ENCODE measurements around the gene CASS4. TPM values are rescaled to one million over a fixed set of nuclear protein-coding genes. Genes with fewer than 3 reads are reported as not detected.

Gene CASS4
- total RNA-seq, 1 donor from 2014 or later: 2.3 TPM

DNA sequence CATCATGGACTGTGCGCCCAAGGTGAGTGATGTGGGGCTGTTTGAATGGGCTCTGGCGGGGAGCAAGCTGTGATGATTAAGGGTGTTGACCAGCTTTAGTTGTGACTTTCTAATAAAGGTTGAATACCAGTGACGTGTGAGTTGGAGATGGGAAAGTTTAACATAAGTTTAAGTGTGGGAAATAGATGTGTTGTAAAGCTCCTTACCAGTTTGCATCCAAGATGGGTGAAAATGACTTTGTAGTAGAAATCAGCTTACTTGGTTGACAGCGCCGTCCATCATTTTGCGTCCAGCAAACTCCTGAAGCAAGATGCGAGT lies 372 bp downstream of the CASS4 start:
- Histone ChIP-seq H2AFZ (ENCODE audit: low read depth, low read length) (peak overlapping the region; percentile 6), H3K9ac (ENCODE audit: low read length) (peak overlapping the region; percentile 76), H4K20me1 (ENCODE audit: insufficient read depth, low read length) (no peaks in the 10 kb centered on the region), H3K9me3 (ENCODE audit: insufficient read depth, low read depth, low read length) (no peaks in the 10 kb centered on the region), H3K4me2 (ENCODE audit: low read length) (peak overlapping the region; percentile 79), H3K36me3 (ENCODE audit: insufficient read depth, low read length) (peaks cover 4% of the 10 kb centered on the region), H3K4me3 (ENCODE audit: insufficient read depth, low read depth, low read length) (peak overlapping the region; percentile 48), H3K4me1 (ENCODE audit: insufficient read depth, low read length) (peaks cover 19% of the 10 kb centered on the region), H3K27ac (ENCODE audit: low read depth, low read length) (peak overlapping the region; percentile 81), H3K27me3 (ENCODE audit: insufficient read depth, low read length) (no peaks in the 10 kb centered on the region), H3K79me2 (ENCODE audit: insufficient read depth, low read length) (peaks cover 19% of the 10 kb centered on the region)
- H3K27ac Mint-ChIP-seq (ENCODE audit: unreplicated experiment): peak overlapping the region; percentile 63
- no peak overlapping the region for H3K4me3 Mint-ChIP-seq (ENCODE audit: unreplicated experiment)
- FAIRE-seq: no peak
- TF ChIP-seq EZH2 (IDR thresholded peaks at IDR 0.05; ENCODE audit: insufficient read depth, low read length) (no peak), CTCF (IDR thresholded peaks at IDR 0.05; ENCODE audit: insufficient read depth, low read depth, low read length) (no peak)
- DNase-seq (ENCODE audit: low read depth): no peak
- H3K27me3 Mint-ChIP-seq (ENCODE audit: low read depth, unreplicated experiment): no peaks in the 10 kb centered on the region
- peaks cover 5% of the 10 kb centered on the region for H3K36me3 Mint-ChIP-seq (ENCODE audit: low read depth, unreplicated experiment)
- peaks cover 21% of the 10 kb centered on the region for H3K4me1 Mint-ChIP-seq (ENCODE audit: low read depth, unreplicated experiment)
- H3K9me3 Mint-ChIP-seq (ENCODE audit: unreplicated experiment): no peaks in the 10 kb centered on the region

DNA sequence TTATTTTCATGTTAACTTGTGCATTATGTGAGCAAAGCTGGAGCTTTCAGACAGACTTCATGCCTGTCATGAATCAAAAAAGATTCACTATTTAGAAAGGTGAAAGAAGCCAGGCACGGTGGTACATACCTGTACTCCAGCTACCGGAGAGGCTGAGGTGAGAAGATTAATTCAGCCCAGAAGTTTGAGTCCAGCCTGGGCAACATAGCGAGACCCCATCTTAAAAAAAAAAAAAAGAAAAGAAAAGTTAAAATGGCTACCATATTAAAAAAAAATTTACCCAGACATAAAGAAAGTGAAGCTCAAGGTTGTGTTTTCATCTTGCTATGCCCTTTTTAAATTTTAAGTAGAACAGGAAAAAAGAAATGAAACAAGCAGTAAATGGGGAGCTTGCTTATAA lies 889 bp downstream of the CASS4 start:
- no peaks in the 10 kb centered on the region for H3K36me3 ChIP-seq (ENCODE audit: insufficient read depth, low read length)
- no peak for TF ChIP-seq CTCF (IDR thresholded peaks at IDR 0.05; ENCODE audit: insufficient read depth, low read depth, low read length)
- no peak for TF ChIP-seq EZH2 (IDR thresholded peaks at IDR 0.05; ENCODE audit: insufficient read depth, low read length)
- peak overlapping the region; percentile 81 for H3K27ac ChIP-seq (ENCODE audit: low read depth, low read length)
- H3K4me2 ChIP-seq (ENCODE audit: low read length): peak overlapping the region; percentile 79
- H3K4me1 ChIP-seq (ENCODE audit: insufficient read depth, low read length): peaks cover 24% of the 10 kb centered on the region
- H3K9me3 ChIP-seq (ENCODE audit: insufficient read depth, low read depth, low read length): no peaks in the 10 kb centered on the region
- H3K4me3 ChIP-seq (ENCODE audit: insufficient read depth, low read depth, low read length): peak overlapping the region; percentile 48
- Mint-ChIP-seq H3K27me3 (ENCODE audit: low read depth, unreplicated experiment) (no peaks in the 10 kb centered on the region), H3K36me3 (ENCODE audit: low read depth, unreplicated experiment) (peaks cover 2% of the 10 kb centered on the region), H3K4me1 (ENCODE audit: low read depth, unreplicated experiment) (peaks cover 26% of the 10 kb centered on the region), H3K9me3 (ENCODE audit: unreplicated experiment) (no peaks in the 10 kb centered on the region), H3K27ac (ENCODE audit: unreplicated experiment) (no peak overlapping the region), H3K4me3 (ENCODE audit: unreplicated experiment) (no peak overlapping the region)
- H3K79me2 ChIP-seq (ENCODE audit: insufficient read depth, low read length): peaks cover 19% of the 10 kb centered on the region
- FAIRE-seq (no peak), DNase-seq (ENCODE audit: low read depth) (no peak)
- no peaks in the 10 kb centered on the region for H3K27me3 ChIP-seq (ENCODE audit: insufficient read depth, low read length)
- H4K20me1 ChIP-seq (ENCODE audit: insufficient read depth, low read length): no peaks in the 10 kb centered on the region
- peak overlapping the region; percentile 76 for H3K9ac ChIP-seq (ENCODE audit: low read length)
- no peak overlapping the region for H2AFZ ChIP-seq (ENCODE audit: low read depth, low read length)

- TF ChIP-seq CTCF (IDR thresholded peaks at IDR 0.05; ENCODE audit: insufficient read depth, low read depth, low read length) (no peak), EZH2 (IDR thresholded peaks at IDR 0.05; ENCODE audit: insufficient read depth, low read length) (no peak)
- Mint-ChIP-seq H3K4me1 (ENCODE audit: low read depth, unreplicated experiment) (peaks cover 38% of the 10 kb centered on the region), H3K4me3 (ENCODE audit: unreplicated experiment) (no peak overlapping the region), H3K9me3 (ENCODE audit: unreplicated experiment) (no peaks in the 10 kb centered on the region), H3K27ac (ENCODE audit: unreplicated experiment) (peak overlapping the region; percentile 2), H3K27me3 (ENCODE audit: low read depth, unreplicated experiment) (peaks cover 2% of the 10 kb centered on the region), H3K36me3 (ENCODE audit: low read depth, unreplicated experiment) (peaks cover 2% of the 10 kb centered on the region)
- Histone ChIP-seq H3K4me2 (ENCODE audit: low read length) (peak overlapping the region; percentile 26), H3K27me3 (ENCODE audit: insufficient read depth, low read length) (no peaks in the 10 kb centered on the region), H3K9ac (ENCODE audit: low read length) (no peak overlapping the region), H4K20me1 (ENCODE audit: insufficient read depth, low read length) (no peaks in the 10 kb centered on the region), H3K27ac (ENCODE audit: low read depth, low read length) (peak overlapping the region; percentile 61), H3K36me3 (ENCODE audit: insufficient read depth, low read length) (no peaks in the 10 kb centered on the region), H3K79me2 (ENCODE audit: insufficient read depth, low read length) (peaks cover 19% of the 10 kb centered on the region), H3K4me3 (ENCODE audit: insufficient read depth, low read depth, low read length) (no peak overlapping the region), H2AFZ (ENCODE audit: low read depth, low read length) (no peak overlapping the region), H3K4me1 (ENCODE audit: insufficient read depth, low read length) (peaks cover 39% of the 10 kb centered on the region), H3K9me3 (ENCODE audit: insufficient read depth, low read depth, low read length) (no peaks in the 10 kb centered on the region)
- DNase-seq (ENCODE audit: low read depth) (peak; percentile 85), FAIRE-seq (no peak)
Measured at GRCh38 chr20:56414842-56415765, 3.0 kb downstream of the CASS4 start.

Data from astrocyte (in vitro differentiated cells and primary cell).